ENCODE data around the gene NXPH3. TPM values are rescaled to one million over a fixed set of nuclear protein-coding genes. Genes with fewer than 3 reads are reported as not detected.
A peak's percentile ranks its signal among the peaks of the same experiment; 100 is the strongest.

Gene NXPH3
- total and polyA plus RNA-seq, 9 of the 15 experiments (the other 6 are each of a cell fraction or from before 2014, with no cell fraction given): 0.04 to 0.27 (median 0.07) TPM; not detected in 2

- intact Hi-C loops (cut with micrococcal nuclease): loop anchor here (5.0 kb wide), 1 partner anchor 240 kb away; no protein-coding TSS in a partner anchor
- Histone ChIP-seq H3K36me3 (ENCODE audit: control insufficient read depth, insufficient read depth, low read length) (no peaks in the 10 kb centered on the region), H3K79me2 (ENCODE audit: control insufficient read depth, insufficient read depth, low read length) (no peaks in the 10 kb centered on the region), H3K9me1 (ENCODE audit: control insufficient read depth, insufficient read depth, low read length) (no peaks in the 10 kb centered on the region), H4K20me1 (replicated peaks; ENCODE audit: control insufficient read depth, insufficient read depth, low read length) (no peaks in the 10 kb centered on the region), H2AFZ (ENCODE audit: low read depth, low read length) (no peak overlapping the region), H3K27ac (ENCODE audit: extremely low read depth, low read depth, low read length) (no peak overlapping the region), H3K9ac (ENCODE audit: insufficient read depth in 1 of 2, low read depth in 2 of 2, low read length in 2 of 2) (no peak overlapping the region), H3K4me3 (no peak overlapping the region), H3K9me3 (replicated peaks; ENCODE audit: control insufficient read depth, insufficient read depth, low read depth, low read length) (no peaks in the 10 kb centered on the region), H3K4me1 (replicated peaks in 1 of 2; ENCODE audit: control insufficient read depth in 2 of 2, insufficient read depth in 2 of 2, low read length in 2 of 2) (peaks cover 0 to 8% of the 10 kb centered on the region in 2 experiments; a peak in 3 of 5 replicates), H3K4me2 (ENCODE audit: insufficient read depth, low read length) (no peak overlapping the region), H3K27me3 (ENCODE audit: control insufficient read depth in 2 of 2, insufficient read depth in 2 of 2, low read length in 2 of 2) (peaks cover 2 to 10% of the 10 kb centered on the region in 2 experiments; a peak in 2 of 5 replicates)
- POLR2A ChIA-PET: interaction anchor here (0.5 to 0.9 kb wide), 3 partner anchors 17 to 229 kb away, joined by 3 read pairs; no protein-coding TSS in a partner anchor
- 6% methylated on average over 9 of the region's 9 CpGs for WGBS (ENCODE audit: insufficient coverage, low coverage, missing lambda C conversion rate)
- in situ Hi-C loops (cut with MboI): no loop called here
- peak in 3 of 4 experiments; percentile 53 to 73 (median 60) for DNase-seq (ENCODE audit: extremely low read depth in 1 of 4, low spot score in 3 of 4)
- FAIRE-seq: peak; percentile 79
- CTCF ChIA-PET (ENCODE audit: low intra/inter-chr PET ratio): interaction anchor here (0.6 to 3.8 kb wide), 13 partner anchors 13 to 441 kb away, joined by 3 to 29 read pairs (median 10); partner anchors contain the start of gene PHB1
- peak; percentile 80 for ATAC-seq
- BruUV-seq (replicated peaks): no TSS peak
- TF ChIP-seq RAD21 (CRISPR knock-in tag; conservative IDR thresholded peaks at IDR 0.05 in 1 of 2, IDR thresholded peaks at IDR 0.05 in 1 of 2) (peak; percentile 41 to 71; a peak in 3 of 4 replicates), BCOR (IDR thresholded peaks at IDR 0.05) (0 out of 2 replicates have a peak, but pooled peaks have one; percentile 20), ZBTB2 (IDR thresholded peaks at IDR 0.05) (peak; percentile 80; the same call in 1 of the 2 replicates), CUX1 (CRISPR knock-in tag; IDR thresholded peaks at IDR 0.05) (peak; percentile 99), MTA1 (IDR thresholded peaks at IDR 0.05; ENCODE audit: borderline replicate concordance) (0 out of 2 replicates have a peak, but pooled peaks have one; percentile 47), HDAC8 (tag; IDR thresholded peaks at IDR 0.05) (no peak), TFAP4 (CRISPR knock-in tag; IDR thresholded peaks at IDR 0.05; ENCODE audit: borderline replicate concordance) (0 out of 2 replicates have a peak, but pooled peaks have one; percentile 25)
Observed at GRCh38 chr17:49557312-49558024, 18.2 kb upstream of the NXPH3 start.

All from K562 (cell line).